Measurements from ENCODE around the gene GBA2. TPM values are rescaled to one million over a fixed set of nuclear protein-coding genes. Genes with fewer than 3 reads are reported as not detected.

GBA2 gene
- total RNA-seq, 1 donor from 2014 or later = 95.9 TPM

DNA sequence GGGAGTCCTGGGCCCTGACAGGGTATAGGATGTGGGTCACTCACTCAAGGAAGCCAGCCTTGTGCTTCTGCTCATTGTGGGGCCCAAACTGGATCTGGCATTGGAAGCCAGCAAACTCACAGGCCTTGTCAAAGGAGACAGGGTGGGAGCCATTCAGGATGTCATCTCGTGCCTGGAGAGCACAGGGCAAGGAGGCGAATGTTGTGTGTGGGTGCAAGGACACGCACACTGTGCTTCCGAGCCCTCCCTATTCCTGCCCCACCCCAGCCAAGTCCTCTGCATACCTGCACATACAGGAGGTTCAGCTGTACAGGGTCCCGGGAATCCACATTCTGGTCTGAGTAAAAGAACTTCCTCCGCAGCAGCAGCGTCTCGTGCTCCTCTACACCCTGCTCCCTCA is 25.1 kb downstream of the GBA2 start:
- no peak for DNase-seq (ENCODE audit: low read depth, low spot score)
- Mint-ChIP-seq H3K4me1 (no peaks in the 10 kb centered on the region), H3K36me3 (ENCODE audit: low read depth) (peaks cover 19% of the 10 kb centered on the region), H3K27ac (ENCODE audit: unreplicated experiment) (no peak overlapping the region), H3K27me3 (ENCODE audit: low read depth) (no peaks in the 10 kb centered on the region), H3K9me3 (no peaks in the 10 kb centered on the region), H3K4me3 (no peak overlapping the region)
- TF ChIP-seq CTCF (conservative IDR thresholded peaks at IDR 0.05) = no peak

- Mint-ChIP-seq H3K4me3 (no peak overlapping the region), H3K9me3 (no peaks in the 10 kb centered on the region), H3K27ac (ENCODE audit: unreplicated experiment) (no peak overlapping the region), H3K27me3 (ENCODE audit: low read depth) (no peaks in the 10 kb centered on the region), H3K36me3 (ENCODE audit: low read depth) (peaks cover 20% of the 10 kb centered on the region), H3K4me1 (no peaks in the 10 kb centered on the region)
- no peak for TF ChIP-seq CTCF (conservative IDR thresholded peaks at IDR 0.05)
- no peak for DNase-seq (ENCODE audit: low read depth, low spot score)
Observed at GRCh38 chr9:35723426-35723825, 25.6 kb downstream of the GBA2 start.

DNA sequence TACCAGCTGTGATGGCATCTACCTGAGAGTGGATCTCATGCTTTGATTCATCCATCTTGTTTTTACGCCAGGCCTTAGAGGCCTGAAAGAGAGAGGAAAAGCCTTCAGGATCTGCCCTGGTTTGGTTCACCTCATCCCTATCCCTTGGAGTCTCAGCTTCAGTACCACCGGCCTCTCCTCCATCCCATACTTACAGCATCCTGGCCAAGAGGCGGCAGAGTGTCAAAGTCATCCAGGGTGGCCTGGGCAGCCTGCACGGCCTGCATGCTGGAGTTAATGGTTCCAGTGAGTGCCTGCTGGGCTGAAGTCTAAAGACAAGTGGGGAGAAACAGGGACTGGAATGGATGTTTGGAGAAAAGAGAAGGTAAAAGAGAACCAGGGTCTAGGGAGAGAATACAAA is 29.5 kb downstream of the GBA2 start:
- Mint-ChIP-seq H3K27ac (ENCODE audit: unreplicated experiment) (no peak overlapping the region), H3K4me3 (no peak overlapping the region), H3K27me3 (ENCODE audit: low read depth) (no peaks in the 10 kb centered on the region), H3K36me3 (ENCODE audit: low read depth) (peaks cover 20% of the 10 kb centered on the region), H3K4me1 (no peaks in the 10 kb centered on the region), H3K9me3 (no peaks in the 10 kb centered on the region)
- no peak for DNase-seq (ENCODE audit: low read depth, low spot score)
- TF ChIP-seq CTCF (conservative IDR thresholded peaks at IDR 0.05) = no peak

- TF ChIP-seq CTCF (conservative IDR thresholded peaks at IDR 0.05) = no peak
- no peak for DNase-seq (ENCODE audit: low read depth, low spot score)
- H3K4me1 Mint-ChIP-seq = no peaks in the 10 kb centered on the region
- H3K27ac Mint-ChIP-seq (ENCODE audit: unreplicated experiment) = no peak overlapping the region
- peaks cover 18% of the 10 kb centered on the region for H3K36me3 Mint-ChIP-seq (ENCODE audit: low read depth)
- no peaks in the 10 kb centered on the region for H3K9me3 Mint-ChIP-seq
- no peak overlapping the region for H3K4me3 Mint-ChIP-seq
- no peaks in the 10 kb centered on the region for H3K27me3 Mint-ChIP-seq (ENCODE audit: low read depth)
Observed at GRCh38 chr9:35718721-35719511, 30.1 kb downstream of the GBA2 start.

GRCh38 chr9:35717132-35717870 is 31.7 kb downstream of the GBA2 start:
- Mint-ChIP-seq H3K36me3 (ENCODE audit: low read depth) (peaks cover 18% of the 10 kb centered on the region), H3K27ac (ENCODE audit: unreplicated experiment) (no peak overlapping the region), H3K4me3 (no peak overlapping the region), H3K4me1 (no peaks in the 10 kb centered on the region), H3K9me3 (no peaks in the 10 kb centered on the region), H3K27me3 (ENCODE audit: low read depth) (no peaks in the 10 kb centered on the region)
- DNase-seq (ENCODE audit: low read depth, low spot score) = no peak
- no peak for TF ChIP-seq CTCF (conservative IDR thresholded peaks at IDR 0.05)
